ENCODE results near the gene ATP9A.

The ATP9A gene

DNA sequence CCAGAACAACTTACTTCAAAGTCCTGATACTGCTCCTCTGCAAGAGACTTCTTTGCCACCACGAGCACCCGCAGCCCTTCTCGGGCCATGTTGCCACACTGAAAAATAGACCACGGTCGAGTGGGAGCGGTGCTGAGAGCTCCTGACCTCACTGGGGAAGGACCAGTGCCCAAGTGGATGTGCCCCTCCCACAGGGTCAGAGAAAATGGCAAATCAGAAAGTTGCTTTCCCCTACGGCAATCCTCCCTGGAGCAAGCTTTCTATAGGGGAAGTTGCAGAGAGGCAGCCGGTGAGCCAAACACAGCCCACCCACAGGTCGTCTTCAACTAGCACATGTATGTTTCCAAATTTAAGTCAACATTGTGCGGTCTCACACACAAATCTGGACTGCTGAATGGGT, 140.6 kb downstream of the ATP9A start:
- Histone ChIP-seq H3K36me3 (ENCODE audit: control insufficient read depth in 2 of 2, insufficient read depth in 1 of 2, low read length in 2 of 2) (peaks cover 0 to 17% of the 10 kb centered on the region in 2 experiments; a peak in 2 of 3 replicates), H3K4me1 (ENCODE audit: control insufficient read depth, insufficient read depth, low read length) (peaks cover 10% of the 10 kb centered on the region), H3K4me3 (ENCODE audit: low read depth, low read length) (no peak overlapping the region), H3K27ac (ENCODE audit: extremely low read depth, low read depth, low read length) (no peak overlapping the region), H3K9me3 (ENCODE audit: control insufficient read depth, insufficient read depth, low read depth, low read length) (no peaks in the 10 kb centered on the region)
- TF ChIP-seq, protein P1, sequence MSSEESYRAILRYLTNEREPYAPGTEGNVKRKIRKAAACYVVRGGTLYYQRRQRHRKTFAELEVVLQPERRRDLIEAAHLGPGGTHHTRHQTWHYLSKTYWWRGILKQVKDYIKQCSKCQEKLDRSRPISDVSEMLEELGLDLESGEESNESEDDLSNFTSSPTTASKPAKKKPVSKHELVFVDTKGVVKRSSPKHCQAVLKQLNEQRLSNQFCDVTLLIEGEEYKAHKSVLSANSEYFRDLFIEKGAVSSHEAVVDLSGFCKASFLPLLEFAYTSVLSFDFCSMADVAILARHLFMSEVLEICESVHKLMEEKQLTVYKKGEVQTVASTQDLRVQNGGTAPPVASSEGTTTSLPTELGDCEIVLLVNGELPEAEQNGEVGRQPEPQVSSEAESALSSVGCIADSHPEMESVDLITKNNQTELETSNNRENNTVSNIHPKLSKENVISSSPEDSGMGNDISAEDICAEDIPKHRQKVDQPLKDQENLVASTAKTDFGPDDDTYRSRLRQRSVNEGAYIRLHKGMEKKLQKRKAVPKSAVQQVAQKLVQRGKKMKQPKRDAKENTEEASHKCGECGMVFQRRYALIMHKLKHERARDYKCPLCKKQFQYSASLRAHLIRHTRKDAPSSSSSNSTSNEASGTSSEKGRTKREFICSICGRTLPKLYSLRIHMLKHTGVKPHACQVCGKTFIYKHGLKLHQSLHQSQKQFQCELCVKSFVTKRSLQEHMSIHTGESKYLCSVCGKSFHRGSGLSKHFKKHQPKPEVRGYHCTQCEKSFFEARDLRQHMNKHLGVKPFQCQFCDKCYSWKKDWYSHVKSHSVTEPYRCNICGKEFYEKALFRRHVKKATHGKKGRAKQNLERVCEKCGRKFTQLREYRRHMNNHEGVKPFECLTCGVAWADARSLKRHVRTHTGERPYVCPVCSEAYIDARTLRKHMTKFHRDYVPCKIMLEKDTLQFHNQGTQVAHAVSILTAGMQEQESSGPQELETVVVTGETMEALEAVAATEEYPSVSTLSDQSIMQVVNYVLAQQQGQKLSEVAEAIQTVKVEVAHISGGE (tag by site-specific recombination; conservative IDR thresholded peaks at IDR 0.05; ENCODE audit: low read depth) = no peak
- no peak for TF ChIP-seq ZNF341 (tag by site-specific recombination; IDR thresholded peaks at IDR 0.05; ENCODE audit: low read depth)
- no peak for TF ChIP-seq ZNF16 (tag by site-specific recombination; IDR thresholded peaks at IDR 0.05; ENCODE audit: low read depth)
- TF ChIP-seq ZNF626 (tag by site-specific recombination; IDR thresholded peaks at IDR 0.05) = no peak
- TF ChIP-seq ZNF473 (tag by site-specific recombination; IDR thresholded peaks at IDR 0.05) = no peak
- no peak for TF ChIP-seq ZNF701 (tag by site-specific recombination; IDR thresholded peaks at IDR 0.05)
- TF ChIP-seq ZBTB1 (tag by site-specific recombination; IDR thresholded peaks at IDR 0.05) = no peak
- no peak for TF ChIP-seq ZNF529 (tag by site-specific recombination; IDR thresholded peaks at IDR 0.05; ENCODE audit: insufficient replicate concordance)
- no peak for TF ChIP-seq ZNF223 (tag by site-specific recombination; IDR thresholded peaks at IDR 0.05)
- TF ChIP-seq ZNF140 (tag by site-specific recombination; IDR thresholded peaks at IDR 0.05) = no peak
- TF ChIP-seq ZNF121 (tag by site-specific recombination; IDR thresholded peaks at IDR 0.05) = no peak
- no peak for TF ChIP-seq ZFP69B (tag by site-specific recombination; IDR thresholded peaks at IDR 0.05)
- TF ChIP-seq, protein P2, sequence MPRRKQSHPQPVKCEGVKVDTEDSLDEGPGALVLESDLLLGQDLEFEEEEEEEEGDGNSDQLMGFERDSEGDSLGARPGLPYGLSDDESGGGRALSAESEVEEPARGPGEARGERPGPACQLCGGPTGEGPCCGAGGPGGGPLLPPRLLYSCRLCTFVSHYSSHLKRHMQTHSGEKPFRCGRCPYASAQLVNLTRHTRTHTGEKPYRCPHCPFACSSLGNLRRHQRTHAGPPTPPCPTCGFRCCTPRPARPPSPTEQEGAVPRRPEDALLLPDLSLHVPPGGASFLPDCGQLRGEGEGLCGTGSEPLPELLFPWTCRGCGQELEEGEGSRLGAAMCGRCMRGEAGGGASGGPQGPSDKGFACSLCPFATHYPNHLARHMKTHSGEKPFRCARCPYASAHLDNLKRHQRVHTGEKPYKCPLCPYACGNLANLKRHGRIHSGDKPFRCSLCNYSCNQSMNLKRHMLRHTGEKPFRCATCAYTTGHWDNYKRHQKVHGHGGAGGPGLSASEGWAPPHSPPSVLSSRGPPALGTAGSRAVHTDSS (tag by site-specific recombination; IDR thresholded peaks at IDR 0.05) = no peak
- no peak for TF ChIP-seq KLF10 (tag by site-specific recombination; IDR thresholded peaks at IDR 0.05)
- TF ChIP-seq, protein P3, sequence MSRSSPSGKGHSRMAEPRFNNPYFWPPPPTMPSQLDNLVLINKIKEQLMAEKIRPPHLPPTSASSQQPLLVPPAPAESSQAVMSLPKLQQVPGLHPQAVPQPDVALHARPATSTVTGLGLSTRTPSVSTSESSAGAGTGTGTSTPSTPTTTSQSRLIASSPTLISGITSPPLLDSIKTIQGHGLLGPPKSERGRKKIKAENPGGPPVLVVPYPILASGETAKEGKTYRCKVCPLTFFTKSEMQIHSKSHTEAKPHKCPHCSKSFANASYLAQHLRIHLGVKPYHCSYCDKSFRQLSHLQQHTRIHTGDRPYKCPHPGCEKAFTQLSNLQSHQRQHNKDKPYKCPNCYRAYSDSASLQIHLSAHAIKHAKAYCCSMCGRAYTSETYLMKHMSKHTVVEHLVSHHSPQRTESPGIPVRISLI (tag by site-specific recombination; IDR thresholded peaks at IDR 0.05) = no peak
- no peak for TF ChIP-seq ZNF146 (tag by site-specific recombination; IDR thresholded peaks at IDR 0.05)
- ChIA-PET CTCF (no interaction called here), POLR2A (no interaction called here)

DNA sequence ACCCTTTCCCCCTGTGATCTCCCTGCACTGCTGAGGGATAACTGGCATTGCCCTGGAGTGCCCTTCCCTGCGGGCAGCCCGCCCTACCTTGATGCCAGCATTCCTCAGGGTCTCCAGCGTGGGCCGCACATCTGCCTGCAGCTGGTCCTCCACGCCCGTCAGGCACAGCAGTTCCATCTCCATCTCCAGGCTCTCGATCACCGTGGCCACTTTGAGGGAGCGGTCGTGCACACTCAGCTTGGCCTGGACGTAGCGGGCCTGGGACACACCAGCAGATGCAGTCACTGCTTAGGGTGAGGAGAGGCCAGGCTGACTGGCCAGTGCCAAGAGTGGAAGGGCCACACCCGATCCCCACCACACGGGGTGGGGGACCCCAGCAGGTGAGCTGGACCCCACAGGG, 143.1 kb downstream of the ATP9A start:
- ChIA-PET POLR2A (no interaction called here), CTCF (interaction anchor here (0.7 to 1.2 kb wide), 3 partner anchors 11 to 457 kb away, joined by 3 to 5 read pairs (median 3); no protein-coding TSS in a partner anchor)
- H3K36me3 ChIP-seq (ENCODE audit: control insufficient read depth in 2 of 2, insufficient read depth in 1 of 2, low read length in 2 of 2) = peaks cover 0 to 25% of the 10 kb centered on the region in 2 experiments; a peak in 2 of 3 replicates
- no peak overlapping the region for H3K27ac ChIP-seq (ENCODE audit: extremely low read depth, low read depth, low read length)
- no peak for TF ChIP-seq ZNF843 (tag by site-specific recombination; IDR thresholded peaks at IDR 0.05)
- TF ChIP-seq, protein P4, sequence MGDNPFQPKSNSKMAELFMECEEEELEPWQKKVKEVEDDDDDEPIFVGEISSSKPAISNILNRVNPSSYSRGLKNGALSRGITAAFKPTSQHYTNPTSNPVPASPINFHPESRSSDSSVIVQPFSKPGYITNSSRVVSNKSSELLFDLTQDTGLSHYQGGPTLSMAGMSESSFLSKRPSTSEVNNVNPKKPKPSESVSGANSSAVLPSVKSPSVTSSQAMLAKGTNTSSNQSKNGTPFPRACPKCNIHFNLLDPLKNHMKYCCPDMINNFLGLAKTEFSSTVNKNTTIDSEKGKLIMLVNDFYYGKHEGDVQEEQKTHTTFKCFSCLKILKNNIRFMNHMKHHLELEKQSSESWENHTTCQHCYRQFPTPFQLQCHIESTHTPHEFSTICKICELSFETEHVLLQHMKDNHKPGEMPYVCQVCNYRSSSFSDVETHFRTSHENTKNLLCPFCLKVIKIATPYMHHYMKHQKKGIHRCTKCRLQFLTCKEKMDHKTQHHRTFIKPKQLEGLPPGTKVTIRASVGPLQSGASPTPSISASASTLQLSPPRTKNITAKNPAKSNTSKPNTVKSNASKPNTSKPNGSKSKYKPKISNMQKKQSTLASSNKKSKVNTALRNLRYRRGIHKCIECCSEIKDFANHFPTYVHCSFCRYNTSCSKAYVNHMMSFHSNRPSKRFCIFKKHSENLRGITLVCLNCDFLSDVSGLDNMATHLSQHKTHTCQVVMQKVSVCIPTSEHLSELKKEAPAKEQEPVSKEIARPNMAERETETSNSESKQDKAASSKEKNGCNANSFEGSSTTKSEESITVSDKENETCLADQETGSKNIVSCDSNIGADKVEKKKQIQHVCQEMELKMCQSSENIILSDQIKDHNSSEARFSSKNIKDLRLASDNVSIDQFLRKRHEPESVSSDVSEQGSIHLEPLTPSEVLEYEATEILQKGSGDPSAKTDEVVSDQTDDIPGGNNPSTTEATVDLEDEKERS (tag by site-specific recombination; IDR thresholded peaks at IDR 0.05) = no peak
- TF ChIP-seq, protein P5, sequence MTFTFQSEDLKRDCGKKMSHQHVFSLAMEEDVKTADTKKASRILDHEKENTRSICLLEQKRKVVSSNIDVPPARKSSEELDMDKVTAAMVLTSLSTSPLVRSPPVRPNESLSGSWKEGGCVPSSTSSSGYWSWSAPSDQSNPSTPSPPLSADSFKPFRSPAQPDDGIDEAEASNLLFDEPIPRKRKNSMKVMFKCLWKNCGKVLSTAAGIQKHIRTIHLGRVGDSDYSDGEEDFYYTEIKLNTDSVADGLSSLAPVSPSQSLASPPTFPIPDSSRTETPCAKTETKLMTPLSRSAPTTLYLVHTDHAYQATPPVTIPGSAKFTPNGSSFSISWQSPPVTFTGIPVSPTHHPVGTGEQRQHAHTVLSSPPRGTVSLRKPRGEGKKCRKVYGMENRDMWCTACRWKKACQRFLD (tag by site-specific recombination; IDR thresholded peaks at IDR 0.05) = no peak
- no peak for TF ChIP-seq HOXA7 (CRISPR knock-in tag; IDR thresholded peaks at IDR 0.05; ENCODE audit: borderline replicate concordance)
- no peak for TF ChIP-seq ZBTB17 (tag by site-specific recombination; IDR thresholded peaks at IDR 0.05)
- no peak for TF ChIP-seq FEZF1 (tag by site-specific recombination; IDR thresholded peaks at IDR 0.05)
- no peak for TF ChIP-seq PRDM1 (tag by site-specific recombination; IDR thresholded peaks at IDR 0.05)
- no peaks in the 10 kb centered on the region for H3K4me1 ChIP-seq (ENCODE audit: control insufficient read depth, insufficient read depth, low read length)
- no peaks in the 10 kb centered on the region for H3K9me3 ChIP-seq (ENCODE audit: control insufficient read depth, insufficient read depth, low read depth, low read length)
- no peak overlapping the region for H3K4me3 ChIP-seq (ENCODE audit: low read depth, low read length)

Data from HEK293 (cell line).